Subcutaneous abdominal adipose tissue (tissue), 5 donors: ENCODE measurements around the gene HEY2.
A peak's percentile ranks its signal among the peaks of the same experiment; 100 is the strongest.

Experiments
- H3K27ac ChIP-seq: one replicate; pipeline ENCODE4 v1.7.0; 2013; ENCODE audit warnings: low read depth, mild to moderate bottlenecking, inconsistent platforms, low read length, moderate library complexity
- H3K27me3 ChIP-seq, 5 donors: one replicate each; pipeline ENCODE4 v1.7.0; 2013; ENCODE audit warnings: low read length in 5 of 5, inconsistent platforms in 1 of 5; ENCODE audit not compliant: control insufficient read depth in 5 of 5, insufficient read depth in 4 of 5
- H3K36me3 ChIP-seq, 5 donors: one replicate each; pipeline ENCODE4 v1.7.0; 2013; ENCODE audit warnings: low read length in 5 of 5; ENCODE audit not compliant: control insufficient read depth in 5 of 5, insufficient read depth in 5 of 5
- H3K4me1 ChIP-seq, 5 donors: one replicate each; pipeline ENCODE4 v1.7.0; 2013; ENCODE audit warnings: low read length in 5 of 5, mild to moderate bottlenecking in 3 of 5, moderate library complexity in 1 of 5; ENCODE audit not compliant: control insufficient read depth in 5 of 5, insufficient read depth in 5 of 5
- H3K4me3 ChIP-seq, 5 donors: one replicate each; pipeline ENCODE4 v1.7.0; 2013; ENCODE audit warnings: low read length in 5 of 5, low read depth in 1 of 5
- H3K9ac ChIP-seq, 5 donors: one replicate each; pipeline ENCODE4 v1.7.0; 2013; ENCODE audit warnings: low read length in 5 of 5, mild to moderate bottlenecking in 4 of 5, moderate library complexity in 3 of 5
- H3K9me3 ChIP-seq, 5 donors: one replicate each; pipeline ENCODE4 v1.7.0; 2013; ENCODE audit warnings: low read length in 5 of 5; ENCODE audit not compliant: control insufficient read depth in 5 of 5
- donor health status: healthy.
- donor health status: healthy.
- donor health status: healthy.
- donor health status: healthy.
- donor health status: healthy.

HEY2 gene

GRCh38 chr6:125793863-125794262 lies 44.4 kb downstream of the HEY2 start:
- H3K36me3 ChIP-seq, result peaks cover 0 to 3% (median 0%) of the 10 kb centered on the region in 5 donors
- no peaks in the 10 kb centered on the region for H3K9me3 ChIP-seq
- H3K4me3 ChIP-seq, result peak overlapping the region in 3 of 5 donors; percentile 5 to 42 (median 18)
- peak overlapping the region; percentile 93 for H3K27ac ChIP-seq
- peaks cover 12 to 69% (median 61%) of the 10 kb centered on the region in 5 donors for H3K4me1 ChIP-seq
- H3K27me3 ChIP-seq, result no peaks in the 10 kb centered on the region
- H3K9ac ChIP-seq, result no peak overlapping the region

- H3K27me3 ChIP-seq, result no peaks in the 10 kb centered on the region
- H3K4me3 ChIP-seq, result no peak overlapping the region
- peak overlapping the region; percentile 93 for H3K27ac ChIP-seq
- peaks cover 7 to 68% (median 58%) of the 10 kb centered on the region in 5 donors for H3K4me1 ChIP-seq
- no peaks in the 10 kb centered on the region for H3K9me3 ChIP-seq
- H3K9ac ChIP-seq, result no peak overlapping the region
- H3K36me3 ChIP-seq, result peaks cover 0 to 3% (median 0%) of the 10 kb centered on the region in 5 donors
Observed at GRCh38 chr6:125794342-125795137, 45.1 kb downstream of the HEY2 start.

- H3K4me3 ChIP-seq, result no peak overlapping the region
- H3K27me3 ChIP-seq, result no peaks in the 10 kb centered on the region
- peaks cover 0 to 3% (median 0%) of the 10 kb centered on the region in 5 donors for H3K36me3 ChIP-seq
- H3K9me3 ChIP-seq, result no peaks in the 10 kb centered on the region
- peaks cover 3 to 63% (median 52%) of the 10 kb centered on the region in 5 donors for H3K4me1 ChIP-seq
- H3K27ac ChIP-seq, result peak overlapping the region; percentile 7
- no peak overlapping the region for H3K9ac ChIP-seq
Observed at GRCh38 chr6:125795301-125795700, 45.9 kb downstream of the HEY2 start.

GRCh38 chr6:125797120-125797885 lies 47.9 kb downstream of the HEY2 start:
- Histone ChIP-seq H3K36me3 (peaks cover 0 to 3% (median 0%) of the 10 kb centered on the region in 5 donors), H3K4me3 (no peak overlapping the region), H3K27me3 (no peaks in the 10 kb centered on the region), H3K9ac (no peak overlapping the region), H3K4me1 (peaks cover 3 to 48% (median 42%) of the 10 kb centered on the region in 5 donors), H3K9me3 (no peaks in the 10 kb centered on the region), H3K27ac (no peak overlapping the region)

GRCh38 chr6:125797886-125798444 lies 48.5 kb downstream of the HEY2 start:
- no peak overlapping the region for H3K4me3 ChIP-seq
- H3K27ac ChIP-seq, result no peak overlapping the region

GRCh38 chr6:125798734-125799508 lies 49.5 kb downstream of the HEY2 start:
- H3K4me3 ChIP-seq, result no peak overlapping the region
- H3K27ac ChIP-seq, result no peak overlapping the region
- no peak overlapping the region for H3K9ac ChIP-seq
- peaks cover under 1 to 41% (median 31%) of the 10 kb centered on the region in 5 donors for H3K4me1 ChIP-seq
- peaks cover 0 to 4% (median 0%) of the 10 kb centered on the region in 5 donors for H3K36me3 ChIP-seq
- H3K9me3 ChIP-seq, result no peaks in the 10 kb centered on the region
- H3K27me3 ChIP-seq, result no peaks in the 10 kb centered on the region

More at GRCh38 chr6:125797886-125798444, 48.5 kb downstream of the HEY2 start:
- peaks cover 3 to 46% (median 36%) of the 10 kb centered on the region in 5 donors for H3K4me1 ChIP-seq
- H3K9ac ChIP-seq, result no peak overlapping the region
- H3K36me3 ChIP-seq, result peaks cover 0 to 4% (median 0%) of the 10 kb centered on the region in 5 donors
- no peaks in the 10 kb centered on the region for H3K27me3 ChIP-seq
- no peaks in the 10 kb centered on the region for H3K9me3 ChIP-seq

GRCh38 chr6:125802383-125802782 lies 53.0 kb downstream of the HEY2 start:
- no peaks in the 10 kb centered on the region for H3K9me3 ChIP-seq
- peaks cover 0 to 4% (median 0%) of the 10 kb centered on the region in 5 donors for H3K36me3 ChIP-seq
- H3K27me3 ChIP-seq, result no peaks in the 10 kb centered on the region
- no peak overlapping the region for H3K4me3 ChIP-seq
- no peak overlapping the region for H3K9ac ChIP-seq
- H3K27ac ChIP-seq, result no peak overlapping the region
- peaks cover 0 to 27% (median 11%) of the 10 kb centered on the region in 5 donors for H3K4me1 ChIP-seq

- Histone ChIP-seq H3K9me3 (no peaks in the 10 kb centered on the region), H3K4me3 (no peak overlapping the region)
Observed at GRCh38 chr6:125802943-125803377, 53.5 kb downstream of the HEY2 start.

GRCh38 chr6:125804264-125804663 lies 54.8 kb downstream of the HEY2 start:
- H3K9ac ChIP-seq, result no peak overlapping the region
- no peaks in the 10 kb centered on the region for H3K27me3 ChIP-seq
- H3K4me3 ChIP-seq, result no peak overlapping the region
- peaks cover 0 to 7% (median 4%) of the 10 kb centered on the region in 5 donors for H3K36me3 ChIP-seq
- no peak overlapping the region for H3K27ac ChIP-seq
- peaks cover 2 to 23% (median 13%) of the 10 kb centered on the region in 5 donors for H3K4me1 ChIP-seq
- no peaks in the 10 kb centered on the region for H3K9me3 ChIP-seq

More at GRCh38 chr6:125802943-125803377, 53.5 kb downstream of the HEY2 start:
- H3K36me3 ChIP-seq, result peaks cover 0 to 4% (median 1%) of the 10 kb centered on the region in 5 donors
- no peak overlapping the region for H3K27ac ChIP-seq
- H3K4me1 ChIP-seq, result peaks cover under 1 to 28% (median 12%) of the 10 kb centered on the region in 5 donors
- no peak overlapping the region for H3K9ac ChIP-seq
- no peaks in the 10 kb centered on the region for H3K27me3 ChIP-seq
